ENCODE data around the gene FOXP2.

- TF ChIP-seq, protein P1, sequence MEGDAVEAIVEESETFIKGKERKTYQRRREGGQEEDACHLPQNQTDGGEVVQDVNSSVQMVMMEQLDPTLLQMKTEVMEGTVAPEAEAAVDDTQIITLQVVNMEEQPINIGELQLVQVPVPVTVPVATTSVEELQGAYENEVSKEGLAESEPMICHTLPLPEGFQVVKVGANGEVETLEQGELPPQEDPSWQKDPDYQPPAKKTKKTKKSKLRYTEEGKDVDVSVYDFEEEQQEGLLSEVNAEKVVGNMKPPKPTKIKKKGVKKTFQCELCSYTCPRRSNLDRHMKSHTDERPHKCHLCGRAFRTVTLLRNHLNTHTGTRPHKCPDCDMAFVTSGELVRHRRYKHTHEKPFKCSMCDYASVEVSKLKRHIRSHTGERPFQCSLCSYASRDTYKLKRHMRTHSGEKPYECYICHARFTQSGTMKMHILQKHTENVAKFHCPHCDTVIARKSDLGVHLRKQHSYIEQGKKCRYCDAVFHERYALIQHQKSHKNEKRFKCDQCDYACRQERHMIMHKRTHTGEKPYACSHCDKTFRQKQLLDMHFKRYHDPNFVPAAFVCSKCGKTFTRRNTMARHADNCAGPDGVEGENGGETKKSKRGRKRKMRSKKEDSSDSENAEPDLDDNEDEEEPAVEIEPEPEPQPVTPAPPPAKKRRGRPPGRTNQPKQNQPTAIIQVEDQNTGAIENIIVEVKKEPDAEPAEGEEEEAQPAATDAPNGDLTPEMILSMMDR (tag by site-specific recombination; IDR thresholded peaks at IDR 0.05) = no peak
- TF ChIP-seq TCF7L2 (IDR thresholded peaks at IDR 0.05; ENCODE audit: borderline replicate concordance, low read depth, low read length) (no peak), ZBTB11 (tag by site-specific recombination; conservative IDR thresholded peaks at IDR 0.05; ENCODE audit: low read depth) (no peak), REST (tag by site-specific recombination; IDR thresholded peaks at IDR 0.05) (no peak), ZBTB21 (tag by site-specific recombination; IDR thresholded peaks at IDR 0.05) (no peak), ZNF747 (tag by site-specific recombination; IDR thresholded peaks at IDR 0.05) (no peak), KLF7 (tag by site-specific recombination; IDR thresholded peaks at IDR 0.05; ENCODE audit: borderline replicate concordance) (no peak), ZNF629 (tag by site-specific recombination; IDR thresholded peaks at IDR 0.05) (no peak), ZSCAN5A (tag by site-specific recombination; IDR thresholded peaks at IDR 0.05) (no peak), ZBTB20 (tag by site-specific recombination; IDR thresholded peaks at IDR 0.05) (no peak), ZNF266 (tag by site-specific recombination; IDR thresholded peaks at IDR 0.05; ENCODE audit: low read depth) (no peak), ZNF302 (tag by site-specific recombination; IDR thresholded peaks at IDR 0.05; ENCODE audit: low read depth) (no peak)
- TF ChIP-seq, protein P2, sequence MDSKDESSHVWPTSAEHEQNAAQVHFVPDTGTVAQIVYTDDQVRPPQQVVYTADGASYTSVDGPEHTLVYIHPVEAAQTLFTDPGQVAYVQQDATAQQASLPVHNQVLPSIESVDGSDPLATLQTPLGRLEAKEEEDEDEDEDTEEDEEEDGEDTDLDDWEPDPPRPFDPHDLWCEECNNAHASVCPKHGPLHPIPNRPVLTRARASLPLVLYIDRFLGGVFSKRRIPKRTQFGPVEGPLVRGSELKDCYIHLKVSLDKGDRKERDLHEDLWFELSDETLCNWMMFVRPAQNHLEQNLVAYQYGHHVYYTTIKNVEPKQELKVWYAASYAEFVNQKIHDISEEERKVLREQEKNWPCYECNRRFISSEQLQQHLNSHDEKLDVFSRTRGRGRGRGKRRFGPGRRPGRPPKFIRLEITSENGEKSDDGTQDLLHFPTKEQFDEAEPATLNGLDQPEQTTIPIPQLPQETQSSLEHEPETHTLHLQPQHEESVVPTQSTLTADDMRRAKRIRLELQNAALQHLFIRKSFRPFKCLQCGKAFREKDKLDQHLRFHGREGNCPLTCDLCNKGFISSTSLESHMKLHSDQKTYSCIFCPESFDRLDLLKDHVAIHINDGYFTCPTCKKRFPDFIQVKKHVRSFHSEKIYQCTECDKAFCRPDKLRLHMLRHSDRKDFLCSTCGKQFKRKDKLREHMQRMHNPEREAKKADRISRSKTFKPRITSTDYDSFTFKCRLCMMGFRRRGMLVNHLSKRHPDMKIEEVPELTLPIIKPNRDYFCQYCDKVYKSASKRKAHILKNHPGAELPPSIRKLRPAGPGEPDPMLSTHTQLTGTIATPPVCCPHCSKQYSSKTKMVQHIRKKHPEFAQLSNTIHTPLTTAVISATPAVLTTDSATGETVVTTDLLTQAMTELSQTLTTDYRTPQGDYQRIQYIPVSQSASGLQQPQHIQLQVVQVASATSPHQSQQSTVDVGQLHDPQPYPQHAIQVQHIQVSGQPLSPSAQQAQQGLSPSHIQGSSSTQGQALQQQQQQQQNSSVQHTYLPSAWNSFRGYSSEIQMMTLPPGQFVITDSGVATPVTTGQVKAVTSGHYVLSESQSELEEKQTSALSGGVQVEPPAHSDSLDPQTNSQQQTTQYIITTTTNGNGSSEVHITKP (tag by site-specific recombination; IDR thresholded peaks at IDR 0.05) = no peak
- TF ChIP-seq, protein P3, sequence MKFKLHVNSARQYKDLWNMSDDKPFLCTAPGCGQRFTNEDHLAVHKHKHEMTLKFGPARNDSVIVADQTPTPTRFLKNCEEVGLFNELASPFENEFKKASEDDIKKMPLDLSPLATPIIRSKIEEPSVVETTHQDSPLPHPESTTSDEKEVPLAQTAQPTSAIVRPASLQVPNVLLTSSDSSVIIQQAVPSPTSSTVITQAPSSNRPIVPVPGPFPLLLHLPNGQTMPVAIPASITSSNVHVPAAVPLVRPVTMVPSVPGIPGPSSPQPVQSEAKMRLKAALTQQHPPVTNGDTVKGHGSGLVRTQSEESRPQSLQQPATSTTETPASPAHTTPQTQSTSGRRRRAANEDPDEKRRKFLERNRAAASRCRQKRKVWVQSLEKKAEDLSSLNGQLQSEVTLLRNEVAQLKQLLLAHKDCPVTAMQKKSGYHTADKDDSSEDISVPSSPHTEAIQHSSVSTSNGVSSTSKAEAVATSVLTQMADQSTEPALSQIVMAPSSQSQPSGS (tag by site-specific recombination; IDR thresholded peaks at IDR 0.05; ENCODE audit: low read depth) = no peak
These were observed 301.3 kb downstream of the FOXP2 start for GRCh38 chr7:114715907-114716306.

Measured in HEK293 (cell line).